Fibroblast of lung (primary cell): ENCODE measurements around the gene MS4A10.

ENCODE experiments used
- CTCF ChIP-seq, 2 donors: IDR thresholded peaks in 1 of 2; conservative IDR thresholded peaks in 1 of 2; 1 replicate in 1 of 2; 2 replicates in 1 of 2; pipeline ENCODE4 v1.5.1; 2011 to 2012; ENCODE audit warnings: low read length in 2 of 2, control low read depth in 1 of 2, inconsistent platforms in 1 of 2, low read depth in 1 of 2, mild to moderate bottlenecking in 1 of 2
- EZH2 ChIP-seq: IDR thresholded peaks from 2 replicates; pipeline ENCODE4 v1.5.1; 2012; ENCODE audit warnings: low read length, control low read depth, mild to moderate bottlenecking; ENCODE audit errors: missing control alignments

GRCh38 chr11:60748821-60749220 is 36.3 kb upstream of the MS4A10 start:
- TF ChIP-seq EZH2 (no peak), CTCF (conservative IDR thresholded peaks at IDR 0.05 in 1 of 2, IDR thresholded peaks at IDR 0.05 in 1 of 2; ENCODE audit: low read depth in 1 of 2, low read length in 2 of 2) (no peak)
